ENCODE results near the gene TMEM182. TPM values are rescaled to one million over a fixed set of nuclear protein-coding genes. Genes with fewer than 3 reads are reported as not detected.

TMEM182 gene, protein sequence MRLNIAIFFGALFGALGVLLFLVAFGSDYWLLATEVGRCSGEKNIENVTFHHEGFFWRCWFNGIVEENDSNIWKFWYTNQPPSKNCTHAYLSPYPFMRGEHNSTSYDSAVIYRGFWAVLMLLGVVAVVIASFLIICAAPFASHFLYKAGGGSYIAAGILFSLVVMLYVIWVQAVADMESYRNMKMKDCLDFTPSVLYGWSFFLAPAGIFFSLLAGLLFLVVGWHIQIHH
- 4.2 to 4.8 TPM (median 4.3 TPM) in 3 replicates for total RNA-seq (2021)
- Bru-seq, nascent RNA: percentile 54 among the genes with signal in this experiment
- long read RNA-seq, experiment 1, partial matches to known transcripts: 0 of 12 reads
- long read RNA-seq, experiment 1, other reads (novel, unspliced or antisense): 6 of 12 reads
- long read RNA-seq, experiment 2, partial matches to known transcripts: 1 of 7 reads
- long read RNA-seq, experiment 2, other reads (novel, unspliced or antisense): 2 of 7 reads
- long read RNA-seq, experiment 3, partial matches to known transcripts: 0 of 10 reads
- long read RNA-seq, experiment 3, other reads (novel, unspliced or antisense): 4 of 10 reads

DNA sequence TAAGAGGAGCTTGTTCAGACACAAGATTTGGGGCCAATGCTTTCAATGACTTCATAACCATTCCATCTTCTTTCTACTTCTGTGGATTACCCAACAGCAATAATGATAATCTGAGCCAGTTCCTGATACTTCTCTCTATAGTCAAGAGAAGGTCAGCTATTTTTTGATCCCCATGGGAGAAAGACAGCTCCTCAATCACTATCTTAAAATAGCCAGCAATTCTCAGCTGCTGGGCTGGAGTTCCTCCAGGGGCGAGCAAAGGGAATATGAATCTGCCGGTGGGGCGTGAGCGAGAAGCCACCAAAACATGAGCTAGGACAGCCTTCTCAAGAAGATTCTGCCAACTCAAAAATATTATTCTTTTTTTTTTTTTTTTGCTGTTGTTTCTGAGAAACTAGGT lies at the start of gene TMEM182:
TMEM182 (plus strand) TSS at position 269 of the 400 bp plus-strand sequence. CDS start 187 bp downstream, outside the sequence.
- Mint-ChIP-seq H3K4me1 (no peaks in the 10 kb centered on the region), H3K4me3 (no peak within 1 kb of the TSS), H3K9me3 (no peaks in the 10 kb centered on the region), H3K27me3 (ENCODE audit: low read depth) (no peaks in the 10 kb centered on the region), H3K36me3 (no peaks in the 10 kb centered on the region), H3K27ac (no peak within 1 kb of the TSS)
- TF ChIP-seq MYBL2 (CRISPR knock-in tag; IDR thresholded peaks at IDR 0.05) (no peak), ZNF232 (CRISPR knock-in tag; IDR thresholded peaks at IDR 0.05) (no peak), NR1H2 (CRISPR knock-in tag; IDR thresholded peaks at IDR 0.05) (no peak), EMX1 (CRISPR knock-in tag; IDR thresholded peaks at IDR 0.05) (no peak), TCF7 (CRISPR knock-in tag; IDR thresholded peaks at IDR 0.05; ENCODE audit: low read depth) (no peak), CREB1 (CRISPR knock-in tag; IDR thresholded peaks at IDR 0.05) (no peak), TP53 (CRISPR knock-in tag; IDR thresholded peaks at IDR 0.05) (no peak), ZNF423 (CRISPR knock-in tag; IDR thresholded peaks at IDR 0.05) (no peak), ZNF219 (CRISPR knock-in tag; IDR thresholded peaks at IDR 0.05; ENCODE audit: borderline replicate concordance) (no peak), CBFB (CRISPR knock-in tag; IDR thresholded peaks at IDR 0.05; ENCODE audit: low read depth) (no peak)
- TF ChIP-seq, protein P1, sequence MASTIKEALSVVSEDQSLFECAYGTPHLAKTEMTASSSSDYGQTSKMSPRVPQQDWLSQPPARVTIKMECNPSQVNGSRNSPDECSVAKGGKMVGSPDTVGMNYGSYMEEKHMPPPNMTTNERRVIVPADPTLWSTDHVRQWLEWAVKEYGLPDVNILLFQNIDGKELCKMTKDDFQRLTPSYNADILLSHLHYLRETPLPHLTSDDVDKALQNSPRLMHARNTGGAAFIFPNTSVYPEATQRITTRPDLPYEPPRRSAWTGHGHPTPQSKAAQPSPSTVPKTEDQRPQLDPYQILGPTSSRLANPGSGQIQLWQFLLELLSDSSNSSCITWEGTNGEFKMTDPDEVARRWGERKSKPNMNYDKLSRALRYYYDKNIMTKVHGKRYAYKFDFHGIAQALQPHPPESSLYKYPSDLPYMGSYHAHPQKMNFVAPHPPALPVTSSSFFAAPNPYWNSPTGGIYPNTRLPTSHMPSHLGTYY (CRISPR knock-in tag; IDR thresholded peaks at IDR 0.05): no peak
- TF ChIP-seq, protein P2, sequence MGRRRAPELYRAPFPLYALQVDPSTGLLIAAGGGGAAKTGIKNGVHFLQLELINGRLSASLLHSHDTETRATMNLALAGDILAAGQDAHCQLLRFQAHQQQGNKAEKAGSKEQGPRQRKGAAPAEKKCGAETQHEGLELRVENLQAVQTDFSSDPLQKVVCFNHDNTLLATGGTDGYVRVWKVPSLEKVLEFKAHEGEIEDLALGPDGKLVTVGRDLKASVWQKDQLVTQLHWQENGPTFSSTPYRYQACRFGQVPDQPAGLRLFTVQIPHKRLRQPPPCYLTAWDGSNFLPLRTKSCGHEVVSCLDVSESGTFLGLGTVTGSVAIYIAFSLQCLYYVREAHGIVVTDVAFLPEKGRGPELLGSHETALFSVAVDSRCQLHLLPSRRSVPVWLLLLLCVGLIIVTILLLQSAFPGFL (CRISPR knock-in tag; IDR thresholded peaks at IDR 0.05; ENCODE audit: borderline replicate concordance): no peak
- TF ChIP-seq, protein P3, sequence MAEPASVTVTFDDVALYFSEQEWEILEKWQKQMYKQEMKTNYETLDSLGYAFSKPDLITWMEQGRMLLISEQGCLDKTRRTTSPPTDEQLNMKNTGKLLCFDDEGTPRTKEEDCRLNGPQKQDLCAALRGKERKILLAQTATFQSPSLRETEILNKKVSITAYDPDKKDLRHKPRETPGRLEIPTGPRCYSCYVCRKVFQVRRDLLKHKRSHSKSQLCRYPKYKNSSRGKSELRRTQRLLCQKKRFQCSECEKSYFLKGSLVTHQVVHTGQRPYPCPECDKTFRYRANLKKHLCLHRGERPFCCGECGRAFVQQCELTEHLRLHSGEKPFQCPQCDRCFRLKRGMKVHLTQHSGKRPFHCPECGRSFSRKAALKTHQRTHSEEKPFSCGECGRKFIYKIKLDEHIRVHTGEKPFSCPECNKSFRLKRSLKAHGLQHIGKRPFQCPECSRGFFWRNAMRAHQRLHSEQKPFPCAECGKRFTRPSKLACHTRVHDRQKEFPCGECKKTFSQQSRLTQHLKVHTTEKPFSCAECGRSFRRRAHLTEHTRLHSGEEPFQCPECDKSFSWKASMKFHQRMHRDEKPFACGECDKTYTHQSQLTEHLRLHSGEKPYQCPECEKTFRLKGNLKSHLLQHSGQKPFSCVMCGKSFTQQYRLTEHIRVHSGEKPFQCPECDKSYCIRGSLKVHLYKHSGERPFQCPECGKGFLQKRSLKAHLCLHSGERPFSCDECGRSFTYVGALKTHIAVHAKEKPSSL (CRISPR knock-in tag; conservative IDR thresholded peaks at IDR 0.05): no peak
- DNase-seq (ENCODE audit: low spot score) (no peak), ATAC-seq (no peak)
- CTCF ChIA-PET: interaction anchor here (2.1 kb wide), 1 partner anchor 8 kb away, joined by 23 read pairs; no protein-coding TSS in a partner anchor
- POLR2A ChIA-PET: no interaction called here

DNA sequence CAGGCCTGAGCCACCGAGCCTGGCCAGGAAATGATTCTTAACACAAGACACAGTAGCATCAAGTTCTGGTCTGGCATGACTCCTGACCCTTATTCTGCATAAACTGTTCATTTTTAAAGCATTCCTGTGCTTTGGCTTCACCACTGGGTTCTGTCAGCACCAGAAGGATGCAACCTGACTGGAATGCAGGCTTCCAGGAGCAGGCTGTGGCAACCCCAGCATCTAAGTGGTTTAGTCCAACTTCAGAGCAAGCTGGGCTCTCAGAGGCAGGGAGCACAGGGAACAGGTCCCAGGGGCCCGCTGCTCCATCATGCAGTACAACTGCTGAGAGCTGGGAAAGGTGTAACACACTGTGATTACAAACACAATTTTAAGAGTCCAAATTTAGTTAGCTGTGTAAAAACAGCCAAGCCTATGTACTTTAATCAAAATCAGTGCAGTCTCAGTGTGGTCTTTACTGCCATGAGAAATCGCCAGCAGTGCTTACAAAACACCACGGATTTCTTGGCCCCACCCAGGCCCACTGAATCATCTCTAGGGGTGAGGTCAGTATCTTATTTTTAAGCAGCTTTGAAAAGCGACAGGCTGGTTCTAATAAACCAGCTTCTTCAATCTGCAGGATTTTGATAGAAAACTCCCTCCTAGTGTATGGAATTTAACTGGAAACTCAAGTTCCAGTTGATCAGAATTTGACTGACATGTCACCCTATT lies 44.4 kb upstream of the TMEM182 start:
- DNase-seq (ENCODE audit: low spot score): no peak
- CTCF ChIA-PET: no interaction called here
- ATAC-seq: no peak

DNA sequence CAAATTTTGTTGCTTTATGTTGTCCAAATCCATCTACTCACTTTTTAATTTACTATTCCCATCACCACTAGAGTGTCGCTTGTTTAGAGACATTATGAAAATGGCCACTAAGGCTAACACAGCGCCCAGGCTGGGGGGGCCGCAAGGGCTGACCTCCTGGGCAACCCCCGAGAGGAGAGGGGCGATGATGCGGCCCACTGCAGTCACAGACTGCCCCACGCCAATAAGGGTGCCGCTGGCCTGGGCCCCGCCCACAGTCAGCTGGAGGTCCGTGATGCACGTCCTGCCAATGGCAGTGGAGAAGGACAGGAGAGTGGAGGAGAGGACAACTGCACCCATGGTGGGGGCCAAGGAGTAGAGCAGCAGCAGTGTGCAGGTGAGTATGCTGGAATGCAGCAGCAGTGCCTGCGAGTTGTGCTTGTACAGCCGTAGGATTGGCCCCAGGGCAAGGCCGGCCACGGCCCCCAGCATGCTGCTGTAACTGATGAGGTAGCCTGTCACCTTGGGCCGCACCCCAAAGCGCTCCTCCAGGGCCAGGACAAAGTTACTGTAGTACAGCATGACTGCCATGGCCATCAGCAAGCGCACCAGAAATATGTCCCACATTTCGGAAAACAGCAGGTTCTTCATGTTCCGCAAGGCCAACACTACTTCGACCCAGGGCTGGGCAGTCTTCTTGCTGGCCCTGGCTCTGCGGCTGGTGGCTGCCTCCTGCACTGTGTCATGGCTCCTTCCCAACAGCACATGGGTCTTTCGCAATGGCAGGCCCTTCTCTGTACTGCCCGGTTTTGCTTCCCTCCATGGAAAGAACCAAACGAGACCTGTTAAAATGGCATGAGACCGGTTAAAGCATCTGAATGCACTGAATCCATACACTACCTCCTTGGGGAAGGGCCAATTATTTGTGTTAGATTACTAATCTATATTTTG lies 43.2 kb upstream of the TMEM182 start:
- ATAC-seq (no peak), DNase-seq (ENCODE audit: low spot score) (no peak)
- TF ChIP-seq, protein P4, sequence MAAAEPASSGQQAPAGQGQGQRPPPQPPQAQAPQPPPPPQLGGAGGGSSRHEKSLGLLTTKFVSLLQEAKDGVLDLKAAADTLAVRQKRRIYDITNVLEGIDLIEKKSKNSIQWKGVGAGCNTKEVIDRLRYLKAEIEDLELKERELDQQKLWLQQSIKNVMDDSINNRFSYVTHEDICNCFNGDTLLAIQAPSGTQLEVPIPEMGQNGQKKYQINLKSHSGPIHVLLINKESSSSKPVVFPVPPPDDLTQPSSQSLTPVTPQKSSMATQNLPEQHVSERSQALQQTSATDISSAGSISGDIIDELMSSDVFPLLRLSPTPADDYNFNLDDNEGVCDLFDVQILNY (CRISPR knock-in tag; IDR thresholded peaks at IDR 0.05): no peak
- TF ChIP-seq, protein P5, sequence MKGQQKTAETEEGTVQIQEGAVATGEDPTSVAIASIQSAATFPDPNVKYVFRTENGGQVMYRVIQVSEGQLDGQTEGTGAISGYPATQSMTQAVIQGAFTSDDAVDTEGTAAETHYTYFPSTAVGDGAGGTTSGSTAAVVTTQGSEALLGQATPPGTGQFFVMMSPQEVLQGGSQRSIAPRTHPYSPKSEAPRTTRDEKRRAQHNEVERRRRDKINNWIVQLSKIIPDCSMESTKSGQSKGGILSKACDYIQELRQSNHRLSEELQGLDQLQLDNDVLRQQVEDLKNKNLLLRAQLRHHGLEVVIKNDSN (CRISPR knock-in tag; IDR thresholded peaks at IDR 0.05): no peak
- H3K4me1 Mint-ChIP-seq: no peaks in the 10 kb centered on the region
- peaks cover 52% of the 10 kb centered on the region for H3K36me3 Mint-ChIP-seq
- POLR2A ChIA-PET: no interaction called here
- CTCF ChIA-PET: no interaction called here
- no peaks in the 10 kb centered on the region for H3K9me3 Mint-ChIP-seq
- no peak overlapping the region for H3K27ac Mint-ChIP-seq
- no peaks in the 10 kb centered on the region for H3K27me3 Mint-ChIP-seq (ENCODE audit: low read depth)
- H3K4me3 Mint-ChIP-seq: no peak overlapping the region

More for the DNA sequence above, 44.4 kb upstream of the TMEM182 start:
- H3K27ac Mint-ChIP-seq: no peak overlapping the region
- no peak overlapping the region for H3K4me3 Mint-ChIP-seq
- H3K27me3 Mint-ChIP-seq (ENCODE audit: low read depth): no peaks in the 10 kb centered on the region
- peaks cover 41% of the 10 kb centered on the region for H3K36me3 Mint-ChIP-seq
- POLR2A ChIA-PET: no interaction called here
- no peak for TF ChIP-seq KAT7 (CRISPR knock-in tag; IDR thresholded peaks at IDR 0.05; ENCODE audit: borderline replicate concordance)
- no peaks in the 10 kb centered on the region for H3K4me1 Mint-ChIP-seq
- no peaks in the 10 kb centered on the region for H3K9me3 Mint-ChIP-seq
